ENCODE results near the gene CTSD.

The CTSD gene

GRCh38 chr11:1768141-1768469 lies 4.4 kb upstream of the CTSD start:
- DNase-seq, result no peak

- DNase-seq, result no peak
These were observed 3.8 kb upstream of the CTSD start for GRCh38 chr11:1767399-1768140.

DNA sequence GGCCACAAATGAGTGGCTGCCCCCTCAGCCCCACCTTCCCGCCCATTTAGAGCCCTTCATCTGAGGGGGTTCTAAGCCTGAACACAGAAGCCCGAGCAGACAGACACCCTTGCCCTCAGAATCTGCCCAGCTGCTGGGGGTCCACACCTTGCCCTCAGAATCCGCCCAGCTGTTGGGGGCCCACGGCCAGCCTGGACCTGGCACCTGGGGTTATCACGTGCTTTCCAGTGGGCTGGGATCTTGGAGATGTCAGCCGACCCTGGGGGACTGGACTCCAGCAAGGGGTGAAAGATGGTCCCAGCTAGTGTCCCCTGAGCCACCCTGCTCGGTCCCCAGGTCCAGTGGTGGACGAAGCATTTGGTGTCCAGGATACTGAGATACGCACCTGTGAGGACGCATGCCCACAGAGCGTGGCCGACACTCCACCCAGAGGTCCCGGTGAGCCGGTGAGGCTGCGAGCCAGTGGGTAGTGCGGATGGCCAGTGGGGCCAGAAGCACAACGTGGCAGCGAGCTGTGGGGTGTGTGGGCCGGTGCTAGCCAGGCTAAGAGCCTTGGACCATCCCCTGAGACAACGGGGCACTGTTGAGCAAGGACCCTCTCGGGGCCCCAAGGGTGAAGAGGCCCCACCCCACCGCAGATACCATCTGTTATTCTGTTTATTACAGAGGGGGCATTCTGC lies 3.1 kb upstream of the CTSD start:
- DNase-seq, result no peak

DNA sequence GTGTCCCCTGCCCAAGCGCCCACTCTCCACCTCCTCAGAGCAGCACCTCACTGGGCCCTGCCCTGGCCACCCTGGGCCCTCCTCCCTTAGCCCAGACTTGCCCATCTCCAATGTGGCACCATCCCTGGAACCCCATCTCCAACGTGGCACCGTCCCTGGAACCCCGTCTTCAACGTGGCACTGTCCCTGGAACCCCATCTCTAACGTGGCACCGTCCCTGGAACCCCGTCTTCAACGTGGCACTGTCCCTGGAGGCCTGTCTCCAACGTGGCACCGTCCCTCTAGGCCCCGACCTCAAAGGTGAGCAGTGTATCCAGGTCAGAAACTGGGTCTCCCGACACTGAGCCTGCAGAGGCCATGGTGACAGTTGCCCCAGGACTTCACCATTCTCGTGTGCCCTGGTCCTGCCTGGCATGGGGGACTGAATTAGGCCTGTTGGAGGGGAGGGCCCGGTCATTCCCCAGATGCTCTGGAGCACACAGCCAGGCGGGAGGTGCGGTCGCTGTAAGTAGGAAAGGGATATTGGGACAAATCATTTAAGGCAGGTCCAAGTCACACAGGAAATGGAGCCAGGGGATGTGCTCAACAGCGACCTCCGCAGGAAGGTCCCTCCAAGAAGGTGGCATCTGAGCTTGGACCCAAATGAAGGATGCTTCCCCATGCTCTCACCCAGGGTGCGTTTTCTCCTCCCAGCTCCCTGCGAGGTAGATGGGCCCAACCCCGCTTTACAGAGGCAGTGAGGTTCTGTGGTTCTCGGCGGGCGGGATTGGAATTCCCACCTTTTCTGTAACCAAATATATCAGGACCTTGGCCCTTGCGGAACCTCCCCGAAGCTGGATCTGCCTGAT lies 2.4 kb upstream of the CTSD start:
- DNase-seq, result no peak

DNA sequence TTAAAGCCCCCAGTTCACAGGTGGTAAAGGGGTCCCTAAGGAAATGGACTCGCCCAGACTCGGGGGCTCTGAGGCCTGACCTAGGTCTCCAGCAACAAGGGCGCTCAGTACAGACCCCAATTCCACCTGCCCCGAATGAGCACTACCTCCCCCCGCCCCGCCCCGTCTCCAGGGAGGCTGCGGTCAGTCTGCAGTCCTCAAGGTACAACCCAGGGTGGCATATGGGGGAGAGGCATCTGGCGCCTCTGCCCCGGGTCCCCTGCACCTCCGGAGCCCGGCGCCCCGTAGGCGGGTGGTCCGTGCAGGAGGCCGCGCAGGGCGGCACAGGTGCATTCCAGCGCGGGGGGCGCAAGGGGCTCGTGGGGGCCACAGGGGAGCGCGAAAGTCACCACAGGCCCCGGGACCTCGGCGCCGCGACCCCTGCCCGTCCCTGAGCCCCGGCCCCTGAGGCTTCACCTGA lies 361 bp downstream of the CTSD start:
- DNase-seq, result peak; percentile 53

GRCh38 chr11:1762537-1763302 lies 1.0 kb downstream of the CTSD start:
- DNase-seq, result peak; percentile 70

GRCh38 chr11:1761857-1762536 lies 1.7 kb downstream of the CTSD start:
- no peak for DNase-seq

GRCh38 chr11:1761110-1761856 lies 2.4 kb downstream of the CTSD start:
- DNase-seq, result no peak

GRCh38 chr11:1760351-1761109 lies 3.2 kb downstream of the CTSD start:
- DNase-seq, result no peak

DNA sequence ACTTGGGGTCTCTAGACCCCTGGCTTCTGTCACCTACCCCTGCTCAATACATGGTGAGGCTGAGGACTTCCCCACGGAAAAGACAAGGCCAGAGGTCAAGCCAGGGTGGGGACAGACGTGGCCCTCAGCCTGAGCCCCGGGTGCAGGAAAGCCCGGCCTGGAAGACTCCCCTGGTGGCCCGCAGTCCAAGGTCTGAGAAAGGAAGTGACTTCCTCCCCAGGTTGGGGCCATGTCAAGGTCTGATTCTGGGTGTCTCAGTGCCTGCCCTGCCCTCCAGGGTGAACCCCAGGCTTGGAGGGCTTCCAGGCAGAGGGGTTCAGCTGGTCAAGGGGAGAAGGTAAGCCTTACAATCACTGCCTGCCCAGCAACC lies 3.9 kb downstream of the CTSD start:
- DNase-seq, result no peak

DNA sequence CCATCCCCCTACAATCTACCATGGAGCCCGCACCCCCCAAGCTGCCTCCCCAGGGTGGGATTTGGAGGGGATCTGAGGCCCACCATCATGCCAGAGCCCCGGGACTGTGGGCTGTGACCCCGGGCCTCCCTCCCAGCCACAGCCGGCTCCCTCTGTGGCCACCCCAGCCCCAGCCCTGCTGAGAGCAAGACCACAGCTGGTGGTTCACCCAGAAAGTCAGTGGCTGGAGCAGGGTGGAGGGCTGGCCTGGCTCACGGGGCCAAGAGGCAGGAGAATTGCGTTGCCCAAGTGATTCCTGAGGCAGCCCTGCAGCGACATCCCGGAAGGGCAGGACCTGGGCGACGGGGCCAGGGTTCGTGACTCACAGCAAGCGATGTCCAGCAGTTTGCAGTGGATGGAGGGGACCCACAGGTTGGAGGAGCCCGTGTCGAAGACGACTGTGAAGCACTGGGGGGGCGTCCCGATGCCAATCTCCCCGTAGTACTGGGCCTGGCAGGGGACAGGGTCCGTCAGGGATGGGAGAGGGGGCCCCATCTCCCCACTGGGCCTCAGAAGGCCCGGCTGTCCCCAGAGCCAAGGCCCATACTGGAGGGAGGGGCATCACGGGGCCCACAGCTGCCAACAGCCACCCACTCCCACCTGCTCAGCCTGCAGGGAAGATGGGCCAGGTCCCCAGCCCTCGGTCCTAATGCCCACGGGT lies 4.4 kb downstream of the CTSD start:
- DNase-seq, result no peak

GRCh38 chr11:1758611-1759150 lies 5.0 kb downstream of the CTSD start:
- DNase-seq, result no peak

DNA sequence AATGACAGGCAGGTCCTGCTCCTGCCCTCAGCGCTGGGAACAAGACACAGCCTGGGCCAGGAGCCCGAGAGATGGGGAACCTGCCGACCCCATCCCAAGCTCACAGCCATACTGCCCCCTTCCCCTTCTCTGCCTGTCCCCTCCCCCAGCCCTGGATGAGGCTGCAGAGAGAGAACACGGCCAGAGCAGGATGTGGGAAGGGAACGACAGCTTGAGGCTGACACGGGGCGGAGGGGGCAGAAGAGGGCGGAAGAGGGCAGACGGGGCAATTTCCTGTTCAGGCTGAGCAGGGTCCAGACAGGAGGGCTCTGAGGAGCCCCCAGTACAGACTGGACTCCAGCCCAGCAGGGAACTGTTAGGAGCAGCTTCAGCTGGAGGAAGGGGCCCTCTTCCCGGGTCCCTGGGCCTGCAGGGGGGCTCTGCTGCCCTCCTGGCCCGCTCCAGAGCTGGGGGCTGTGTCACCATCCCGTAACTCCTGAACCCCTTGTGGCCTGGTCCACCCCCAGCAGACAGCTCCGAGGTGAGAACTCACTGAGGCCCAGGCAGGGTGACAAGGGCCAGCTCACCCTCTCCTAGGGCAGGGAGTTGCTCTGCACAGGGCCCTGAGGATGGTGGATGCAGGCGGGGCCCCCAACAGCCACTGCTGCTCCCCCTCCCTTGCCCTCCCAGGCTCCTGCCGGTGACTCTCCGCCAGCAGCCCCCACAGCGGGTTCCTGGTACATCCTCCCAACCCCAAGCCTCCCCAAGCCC lies 5.7 kb downstream of the CTSD start:
- no peak for DNase-seq

DNA sequence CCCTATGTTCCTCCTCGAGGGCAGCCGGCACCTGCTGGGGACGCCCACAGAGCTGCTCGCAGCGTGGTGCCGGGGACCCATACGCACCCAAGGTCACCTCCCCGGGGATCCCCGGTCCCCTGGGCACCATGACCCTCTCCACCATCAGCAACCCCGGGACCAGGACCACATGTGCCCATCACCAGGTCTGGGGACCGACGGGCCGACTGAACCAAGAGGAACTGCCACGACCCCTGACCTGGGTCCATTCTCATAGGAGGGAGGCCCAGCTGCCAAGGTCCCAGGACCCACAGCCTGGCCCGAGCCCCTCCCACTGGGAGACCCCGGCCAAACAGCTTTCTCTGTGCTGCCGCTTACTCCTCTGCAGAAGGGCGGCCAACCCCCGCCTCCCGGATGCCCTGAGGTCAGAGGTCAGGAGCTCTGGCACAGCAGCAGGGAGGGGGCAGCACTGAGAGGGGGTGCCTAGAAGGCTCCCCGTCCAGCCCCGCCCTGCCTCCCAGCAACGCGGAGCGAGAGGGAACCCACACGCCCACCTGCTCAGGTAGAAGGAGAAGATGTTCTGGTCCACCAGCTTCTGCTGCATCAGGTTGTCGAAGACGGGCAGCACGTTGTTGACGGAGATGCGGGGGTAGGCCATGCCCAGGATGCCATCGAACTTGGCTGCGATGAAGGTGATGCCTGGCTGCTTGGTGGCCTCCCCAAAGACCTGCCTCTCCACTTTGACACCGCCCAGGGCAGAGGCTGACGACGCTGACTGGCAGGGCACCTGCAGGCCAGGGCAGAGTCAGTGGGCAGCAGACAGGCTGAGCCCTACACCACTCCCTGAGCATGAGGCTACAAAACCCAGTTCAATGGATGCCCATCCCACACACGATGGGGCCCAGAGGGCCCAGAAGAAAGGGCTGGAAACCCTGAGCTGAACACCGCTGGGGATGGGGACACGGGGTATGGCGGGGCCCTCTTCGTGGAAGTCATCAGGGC lies 6.6 kb downstream of the CTSD start:
- no peak for DNase-seq

DNA sequence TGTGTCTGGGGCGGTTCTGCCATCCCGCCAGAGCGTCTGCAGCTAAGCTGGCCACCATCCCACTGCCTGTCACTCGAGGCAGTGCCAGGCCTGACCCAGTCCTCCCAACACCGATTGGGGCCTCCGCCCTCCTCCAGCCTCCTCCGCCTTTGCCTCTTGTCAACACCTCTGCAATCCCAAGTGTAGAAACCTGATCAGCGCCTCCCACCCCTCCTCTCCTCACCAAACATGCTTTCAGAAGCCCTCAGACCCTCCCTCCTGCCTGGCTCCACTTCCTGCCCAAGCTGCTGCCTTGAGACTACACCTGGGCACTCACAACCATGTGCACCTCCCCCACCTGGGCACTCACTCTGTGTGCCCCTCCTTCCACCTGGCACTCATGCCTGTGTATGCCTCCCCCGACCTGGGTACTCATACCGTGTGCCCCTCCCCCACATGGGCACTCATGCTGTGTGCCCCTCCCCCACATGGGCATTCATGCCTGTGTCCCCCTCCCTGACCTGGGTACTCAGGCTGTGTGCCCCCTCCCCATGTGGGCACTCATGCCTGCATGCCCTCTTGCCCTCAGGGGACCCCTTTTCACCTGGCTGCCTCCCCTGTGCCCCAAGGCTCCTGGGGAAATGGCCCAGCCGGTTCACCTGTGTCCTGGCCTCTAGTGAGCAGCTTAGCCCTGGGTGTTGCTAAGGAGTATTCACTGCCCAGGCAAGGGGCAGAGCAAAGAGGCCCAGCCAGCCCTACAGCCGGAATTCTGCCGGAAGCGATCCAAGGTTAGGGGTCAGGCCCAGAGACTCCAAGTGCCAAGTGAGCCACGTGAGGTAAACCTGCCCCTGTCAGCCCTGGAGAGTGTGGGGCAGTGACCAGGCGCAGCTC lies 7.8 kb downstream of the CTSD start:
- no peak for DNase-seq

DNA sequence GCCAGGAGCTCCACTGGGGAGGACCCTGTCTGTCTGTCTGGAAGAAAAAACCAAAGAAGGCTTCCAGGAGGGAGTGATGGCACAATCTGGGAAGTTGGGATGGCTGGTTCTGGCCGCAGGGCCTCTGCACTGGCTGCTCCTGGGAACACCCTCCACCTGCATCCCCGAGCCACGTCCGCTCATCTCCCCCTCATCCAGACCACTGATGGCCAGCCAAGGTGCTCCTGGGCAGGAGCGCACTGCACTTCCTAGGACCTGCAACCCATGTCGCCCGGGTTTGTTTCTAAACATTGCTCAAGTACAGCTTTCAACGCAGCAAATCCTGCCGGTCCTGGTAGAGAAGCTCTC lies 8.4 kb downstream of the CTSD start:
- no peak for DNase-seq
